H9 (cell line): ENCODE results near the gene TACR2. TPM values are rescaled to one million over a fixed set of nuclear protein-coding genes. Genes with fewer than 3 reads are reported as not detected.

Experiments
- DNase-seq: peaks from one replicate; pipeline ENCODE4 v3.0.0-alpha.2; 2017
- H2AFZ ChIP-seq: one replicate; pipeline ENCODE4 v1.6.1; 2013; ENCODE audit warnings: mild to moderate bottlenecking, low read length, control low read depth, moderate library complexity
- H2AK5ac ChIP-seq: 2 replicates; pipeline ENCODE4 v1.6.1; 2013; ENCODE audit warnings: low read length, control low read depth, mixed read lengths; ENCODE audit not compliant: insufficient read length
- H2BK120ac ChIP-seq: one replicate; pipeline ENCODE4 v1.6.1; 2013; ENCODE audit warnings: low read depth, mild to moderate bottlenecking, low read length, control low read depth, inconsistent platforms; ENCODE audit not compliant: poor library complexity, severe bottlenecking
- H2BK12ac ChIP-seq: 2 replicates; pipeline ENCODE4 v1.6.1; 2013; ENCODE audit warnings: low read length, control low read depth, mixed read lengths, low read depth; ENCODE audit not compliant: insufficient read length
- H2BK15ac ChIP-seq: 2 replicates; pipeline ENCODE4 v1.6.1; 2013; ENCODE audit warnings: low read depth, low read length, control low read depth
- H2BK20ac ChIP-seq: one replicate; pipeline ENCODE4 v1.6.1; 2013; ENCODE audit warnings: low read depth, mild to moderate bottlenecking, low read length, control low read depth, inconsistent platforms; ENCODE audit not compliant: poor library complexity, severe bottlenecking
- H2BK5ac ChIP-seq: 2 replicates; pipeline ENCODE4 v1.6.1; 2013; ENCODE audit warnings: low read length, control low read depth, mixed read lengths; ENCODE audit not compliant: insufficient read length
- H3K14ac ChIP-seq: 2 replicates; pipeline ENCODE4 v1.6.1; 2013; ENCODE audit warnings: low read length, control low read depth; ENCODE audit not compliant: insufficient read depth
- H3K18ac ChIP-seq: 2 replicates; pipeline ENCODE4 v1.6.1; 2013; ENCODE audit warnings: low read depth, mild to moderate bottlenecking, mixed read lengths, low read length, control low read depth; ENCODE audit not compliant: insufficient read length
- H3K23ac ChIP-seq: 2 replicates; pipeline ENCODE4 v1.6.1; 2013; ENCODE audit warnings: low read length, control low read depth, mixed read lengths, low read depth; ENCODE audit not compliant: insufficient read length
- H3K23me2 ChIP-seq: 2 replicates; pipeline ENCODE4 v1.6.1; 2013; ENCODE audit warnings: low read depth, mild to moderate bottlenecking, mixed read lengths, low read length, control low read depth; ENCODE audit not compliant: insufficient read length, poor library complexity, severe bottlenecking
- H3K27ac ChIP-seq: 2 replicates; pipeline ENCODE4 v1.5.1; 2013; ENCODE audit warnings: low read length, control low read depth, mixed read lengths, low read depth; ENCODE audit not compliant: insufficient read length
- H3K27me3 ChIP-seq: 2 replicates; pipeline ENCODE4 v1.6.1; 2013; ENCODE audit warnings: low read length, control low read depth, inconsistent platforms; ENCODE audit not compliant: insufficient read depth
- H3K4ac ChIP-seq: 2 replicates; pipeline ENCODE4 v1.6.1; 2013; ENCODE audit warnings: low read depth, mild to moderate bottlenecking, control low read depth, inconsistent platforms, low read length, moderate library complexity
- H3K4me1 ChIP-seq: 2 replicates; pipeline ENCODE4 v1.6.1; 2013; ENCODE audit warnings: low read length, control low read depth, inconsistent platforms; ENCODE audit not compliant: insufficient read depth
- H3K4me2 ChIP-seq: 2 replicates; pipeline ENCODE4 v1.6.1; 2013; ENCODE audit warnings: low read length, control low read depth, mixed read lengths; ENCODE audit not compliant: insufficient read length, insufficient read depth
- H3K56ac ChIP-seq: 2 replicates; pipeline ENCODE4 v1.6.1; 2013; ENCODE audit warnings: low read depth, mild to moderate bottlenecking, mixed read lengths, low read length, control low read depth; ENCODE audit not compliant: insufficient read length
- H3K79me1 ChIP-seq: 2 replicates; pipeline ENCODE4 v1.6.1; 2013; ENCODE audit warnings: low read depth, mild to moderate bottlenecking, moderate library complexity, low read length, control low read depth, inconsistent platforms; ENCODE audit not compliant: insufficient read depth, poor library complexity, severe bottlenecking
- H3K79me2 ChIP-seq: 2 replicates; pipeline ENCODE4 v1.6.1; 2013; ENCODE audit warnings: low read length, control low read depth, inconsistent platforms; ENCODE audit not compliant: insufficient read depth
- H3K9ac ChIP-seq: 2 replicates; pipeline ENCODE4 v1.6.1; 2013; ENCODE audit warnings: low read length, control low read depth, mixed read lengths; ENCODE audit not compliant: insufficient read length; ENCODE audit errors: extremely low read depth
- H3K9me3 ChIP-seq: one replicate; pipeline ENCODE4 v1.6.1; 2013; ENCODE audit warnings: low read depth, low read length, inconsistent platforms; ENCODE audit not compliant: control insufficient read depth
- H3T11ph ChIP-seq: one replicate; pipeline ENCODE4 v1.6.1; 2013; ENCODE audit warnings: mild to moderate bottlenecking, low read length, control low read depth, inconsistent platforms
- H4K20me1 ChIP-seq: one replicate; pipeline ENCODE4 v1.6.1; 2013; ENCODE audit not compliant: control insufficient read depth, insufficient read length, insufficient read depth
- H4K5ac ChIP-seq: 2 replicates; pipeline ENCODE4 v1.6.1; 2013; ENCODE audit warnings: low read depth, mild to moderate bottlenecking, mixed read lengths, low read length, control low read depth; ENCODE audit not compliant: insufficient read length
- H4K8ac ChIP-seq: replicated peaks from 2 replicates; pipeline ENCODE4 v1.6.1; 2013; ENCODE audit warnings: low read length, control low read depth, mixed read lengths, low read depth; ENCODE audit not compliant: insufficient read length
- H4K91ac ChIP-seq: 2 replicates; pipeline ENCODE4 v1.6.1; 2013; ENCODE audit warnings: low read depth, mild to moderate bottlenecking, moderate library complexity, mixed read lengths, low read length, control low read depth; ENCODE audit not compliant: insufficient read length
- H3K27ac Mint-ChIP-seq, 3 experiments: 2 replicates in 2 of 3; 3 replicates in 1 of 3; pipeline ENCODE4 v1.8.0; 2020 to 2021; ENCODE audit warnings: mixed read lengths in 3 of 3, mild to moderate bottlenecking in 1 of 3, moderate library complexity in 1 of 3
- H3K27me3 Mint-ChIP-seq: 2 replicates; pipeline ENCODE4 v1.8.0; 2021; ENCODE audit warnings: low read depth, mild to moderate bottlenecking, moderate library complexity, mixed read lengths
- H3K36me3 Mint-ChIP-seq, 3 experiments: 2 replicates in 2 of 3; 3 replicates in 1 of 3; pipeline ENCODE4 v1.8.0; 2020 to 2021; ENCODE audit warnings: low read depth in 3 of 3, mixed read lengths in 3 of 3; ENCODE audit not compliant: insufficient read depth in 1 of 3
- H3K4me1 Mint-ChIP-seq, 2 experiments: 2 replicates each; pipeline ENCODE4 v1.8.0; 2020; ENCODE audit warnings: mixed read lengths in 2 of 2
- H3K4me3 Mint-ChIP-seq, 2 experiments: 2 replicates in 1 of 2; 3 replicates in 1 of 2; pipeline ENCODE4 v1.8.0; 2020 to 2021; ENCODE audit warnings: mild to moderate bottlenecking in 2 of 2, mixed read lengths in 2 of 2, moderate library complexity in 1 of 2
- H3K9me3 Mint-ChIP-seq, 2 experiments: 2 replicates in 1 of 2; 3 replicates in 1 of 2; pipeline ENCODE4 v1.8.0; 2020; ENCODE audit warnings: mild to moderate bottlenecking in 2 of 2, mixed read lengths in 2 of 2, moderate library complexity in 1 of 2
- CTCF ChIP-seq: fragments of 200-600 bp; sonication (generic); conservative IDR thresholded peaks from 3 replicates; pipeline ENCODE4 v1.8.0; 2021; ENCODE audit warnings: antibody characterized with exemption, mild to moderate bottlenecking
- WGBS: extraction: QIAGEN DNeasy Blood & Tissue Kit; methylation state at CpG from one replicate; pipeline ENCODE4 v1.1.7; 2013; ENCODE audit warnings: missing lambda C conversion rate, low lambda C conversion rate, mixed read lengths; ENCODE audit not compliant: insufficient read length; ENCODE audit errors: extremely low coverage; 5-methylcytosine and 5-hydroxymethylcytosine counted together
- total RNA-seq: library from RNA; stranded (reverse); gene quantifications from 2 replicates; pipeline ENCODE4 v1.2.1, GENCODE V29; 2021

The TACR2 gene
- total RNA-seq, 1 experiment from 2014 or later: not detected

DNA sequence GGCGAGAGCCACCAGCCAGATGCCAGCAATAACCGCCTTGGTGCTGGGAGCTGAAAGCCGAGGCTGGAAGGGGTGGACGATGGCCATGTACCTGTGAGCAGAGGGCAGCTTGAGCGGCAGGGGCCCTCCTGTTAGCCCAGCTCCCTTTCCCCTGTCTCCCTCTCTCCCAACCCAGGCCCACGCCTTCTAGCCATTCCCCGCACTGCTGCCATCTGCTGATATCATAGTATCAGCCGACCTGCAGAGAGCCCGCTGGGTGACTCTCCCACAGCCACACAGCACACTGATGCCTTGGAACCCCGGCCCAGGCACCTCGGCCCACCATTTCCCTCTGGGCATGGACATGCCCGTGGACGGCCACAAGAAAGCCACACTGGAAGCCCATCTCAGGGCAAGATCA, 1.7 kb downstream of the TACR2 start:
- Histone ChIP-seq H2AFZ (no peak overlapping the region), H3K9ac (no peak overlapping the region), H3K18ac (no peak overlapping the region), H3K56ac (no peak overlapping the region), H3K23me2 (no peaks in the 10 kb centered on the region), H4K20me1 (no peaks in the 10 kb centered on the region), H4K8ac (no peak overlapping the region), H2BK15ac (no peak overlapping the region), H4K5ac (no peak overlapping the region), H2AK5ac (no peak overlapping the region), H3T11ph (no peak overlapping the region), H3K79me1 (no peaks in the 10 kb centered on the region), H3K27ac (no peak overlapping the region), H2BK5ac (no peak overlapping the region), H2BK20ac (no peak overlapping the region), H3K4ac (no peak overlapping the region), H3K79me2 (no peaks in the 10 kb centered on the region), H2BK12ac (no peak overlapping the region), H2BK120ac (no peak overlapping the region), H3K9me3 (no peaks in the 10 kb centered on the region), H3K23ac (no peak overlapping the region), H4K91ac (no peak overlapping the region), H3K14ac (no peak overlapping the region), H3K4me1 (no peaks in the 10 kb centered on the region), H3K27me3 (no peaks in the 10 kb centered on the region; the same call in 1 of the 2 replicates), H3K4me2 (no peak overlapping the region)
- Mint-ChIP-seq H3K27ac (no peak overlapping the region), H3K27me3 (peaks cover 8% of the 10 kb centered on the region), H3K36me3 (no peaks in the 10 kb centered on the region), H3K9me3 (no peaks in the 10 kb centered on the region), H3K4me3 (no peak overlapping the region; a peak in 1 of 5 replicates), H3K4me1 (peaks cover 3 to 6% of the 10 kb centered on the region in 2 experiments; a peak in 3 of 4 replicates)
- no peak for TF ChIP-seq CTCF
- WGBS: no CpG with 5 or more reads among the region's 13 CpGs
- no peak for DNase-seq
